NCI-H1930 (cell line): ENCODE data around the gene SAPCD1.
"Not testable (repeated sequence)": the region's sequence is repeated elsewhere in the genome, so short reads cannot be mapped to it uniquely, and the experiment has no call there.

Source experiments
- DNase-seq, 2 experiments: peaks; one replicate each; lab custom pipeline; 2025; lab: John Stamatoyannopoulos, UW

The SAPCD1 gene

GRCh38 chr6:31777667-31778050 lies 15.2 kb downstream of the SAPCD1 start:
- DNase-seq: no peak

- no peak for DNase-seq
Measured at GRCh38 chr6:31778193-31778592, 15.7 kb downstream of the SAPCD1 start.

GRCh38 chr6:31778999-31779885 lies 16.8 kb downstream of the SAPCD1 start:
- no peak for DNase-seq

- DNase-seq: no peak
Measured at GRCh38 chr6:31779908-31780307, 17.5 kb downstream of the SAPCD1 start.

- no peak for DNase-seq
Measured at GRCh38 chr6:31780507-31781243, 18.2 kb downstream of the SAPCD1 start.

GRCh38 chr6:31781244-31782125 lies 19.0 kb downstream of the SAPCD1 start:
- no peak for DNase-seq

GRCh38 chr6:31782126-31782855 lies 19.8 kb downstream of the SAPCD1 start:
- no peak for DNase-seq

GRCh38 chr6:31784098-31784925 lies 21.9 kb downstream of the SAPCD1 start:
- DNase-seq: no peak

- no peak for DNase-seq
Measured at GRCh38 chr6:31785475-31785874, 23.0 kb downstream of the SAPCD1 start.

GRCh38 chr6:31791324-31792089 lies 29.1 kb downstream of the SAPCD1 start:
- peak in 1 of 2 experiments; percentile 11 for DNase-seq

- DNase-seq: no peak
Measured at GRCh38 chr6:31792090-31792374, 29.6 kb downstream of the SAPCD1 start.

- no peak for DNase-seq
Measured at GRCh38 chr6:31792761-31793171, 30.3 kb downstream of the SAPCD1 start.

- not testable (repeated sequence) for DNase-seq
Measured at GRCh38 chr6:31793927-31794245, 31.4 kb downstream of the SAPCD1 start.

- no peak for DNase-seq
Measured at GRCh38 chr6:31794294-31794865, 31.9 kb downstream of the SAPCD1 start.

GRCh38 chr6:31794866-31795615 lies 32.6 kb downstream of the SAPCD1 start:
- no peak for DNase-seq

GRCh38 chr6:31795616-31796298 lies 33.3 kb downstream of the SAPCD1 start, which contains the start of gene VARS1:
TSS of gene VARS1 (minus strand) at chr6:31795752. CDS start at chr6:31795217, 535 bp downstream.
- peak; percentile 66 to 87 for DNase-seq

- no peak for DNase-seq
Measured at GRCh38 chr6:31796993-31797385, 34.5 kb downstream of the SAPCD1 start.

- DNase-seq: no peak
Measured at GRCh38 chr6:31797588-31797987, 35.1 kb downstream of the SAPCD1 start.
